HL-60 (cell line): ENCODE results near the gene NDUFAB1.

Source experiments
- DNase-seq, 2 experiments: peaks; one replicate each; pipeline ENCODE4 v3.0.0-alpha.2; 2010 to 2020; ENCODE audit warnings: low read depth in 1 of 2, low spot score in 1 of 2
- H3K27ac ChIP-seq: fragments of 250-450 bp; sonication (Bioruptor Pico); replicated peaks from 2 replicates; pipeline ENCODE4 v1.5.1; 2020; ENCODE audit warnings: mild to moderate bottlenecking, moderate library complexity
- H3K27me3 ChIP-seq: fragments of 250-450 bp; sonication (Bioruptor Pico); 2 replicates; pipeline ENCODE4 v1.5.1; 2021; ENCODE audit warnings: mild to moderate bottlenecking, moderate library complexity; ENCODE audit not compliant: insufficient read depth, poor library complexity, severe bottlenecking
- H3K4me3 ChIP-seq: replicated peaks from 2 replicates; pipeline ENCODE4 v1.5.1; 2011; ENCODE audit warnings: mild to moderate bottlenecking, control low read depth, low read length; ENCODE audit not compliant: insufficient read depth
- GABPA ChIP-seq: IDR thresholded peaks from 2 replicates; pipeline ENCODE4 v1.6.1; 2012; ENCODE audit warnings: low read depth
- POLR2AphosphoS5 ChIP-seq: IDR thresholded peaks from 2 replicates; pipeline ENCODE4 v1.6.1; 2012; ENCODE audit warnings: low read depth
- SPI1 ChIP-seq: IDR thresholded peaks from 2 replicates; pipeline ENCODE4 v1.6.1; 2012; ENCODE audit warnings: low read depth, mild to moderate bottlenecking, borderline replicate concordance
- TF ChIP-seq, protein P1 (sequence below): IDR thresholded peaks from 2 replicates; pipeline ENCODE4 v1.6.1; 2012; ENCODE audit warnings: low read depth; ENCODE audit not compliant: insufficient replicate concordance
- TF ChIP-seq, protein P2 (sequence below): IDR thresholded peaks from one replicate; pipeline ENCODE4 v1.5.1; 2011; ENCODE audit warnings: low read length, control low read depth, inconsistent platforms; ENCODE audit not compliant: insufficient read depth

Gene NDUFAB1

DNA sequence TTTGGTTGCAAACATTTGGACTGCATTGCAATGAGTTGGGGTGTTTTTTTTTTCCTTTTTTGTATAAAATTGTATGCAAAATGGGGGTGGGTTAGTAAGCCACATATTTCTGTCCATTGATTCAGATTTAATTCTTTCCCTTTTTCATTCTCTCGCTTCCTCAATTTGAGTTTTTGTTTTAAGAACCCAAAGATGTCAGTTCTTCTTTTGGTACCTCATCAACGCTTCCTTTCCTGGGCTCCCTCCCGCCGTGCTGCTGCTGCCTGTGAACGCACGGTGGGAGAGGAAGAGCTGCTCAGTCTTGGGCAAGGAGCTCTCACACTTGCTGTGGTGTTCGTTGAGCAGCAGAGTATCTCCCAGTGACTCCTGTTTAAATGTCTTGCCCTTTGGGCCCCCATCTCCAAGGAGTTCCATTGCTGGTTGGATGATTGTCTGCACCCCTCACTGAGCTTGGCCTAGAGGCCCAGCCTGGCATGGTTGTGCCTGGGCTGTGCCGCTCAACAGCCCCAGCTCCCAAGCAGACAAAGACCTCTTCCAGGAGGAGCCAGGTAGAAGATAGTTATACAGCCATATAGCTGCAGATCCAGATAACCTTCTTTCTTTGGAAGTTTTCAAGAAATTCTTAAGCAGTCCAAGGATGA is 25.0 kb downstream of the NDUFAB1 start:
- no peak overlapping the region for H3K27ac ChIP-seq
- no peak overlapping the region for H3K4me3 ChIP-seq

DNA sequence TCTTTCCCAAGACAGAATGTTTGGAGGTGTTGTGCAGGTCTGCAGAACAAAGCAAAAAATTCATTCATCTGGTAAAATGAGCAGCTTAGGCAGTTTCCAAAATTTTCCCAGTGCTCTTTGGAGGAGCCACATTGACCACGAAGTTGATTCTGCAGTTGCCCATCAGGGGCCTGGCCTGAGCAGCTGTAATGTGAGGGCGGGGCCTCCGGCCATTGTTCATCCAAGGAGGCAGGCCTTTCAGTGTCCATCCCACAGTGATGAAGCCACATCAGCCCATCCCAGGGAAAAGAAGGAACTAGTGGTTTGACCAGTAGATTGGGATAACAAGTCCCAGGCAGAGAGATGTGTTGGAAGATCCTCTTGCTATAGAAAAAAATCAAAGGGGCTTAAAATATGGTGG is 28.5 kb downstream of the NDUFAB1 start:
- no peak for DNase-seq
- H3K4me3 ChIP-seq, result no peak overlapping the region
- TF ChIP-seq, protein P1, sequence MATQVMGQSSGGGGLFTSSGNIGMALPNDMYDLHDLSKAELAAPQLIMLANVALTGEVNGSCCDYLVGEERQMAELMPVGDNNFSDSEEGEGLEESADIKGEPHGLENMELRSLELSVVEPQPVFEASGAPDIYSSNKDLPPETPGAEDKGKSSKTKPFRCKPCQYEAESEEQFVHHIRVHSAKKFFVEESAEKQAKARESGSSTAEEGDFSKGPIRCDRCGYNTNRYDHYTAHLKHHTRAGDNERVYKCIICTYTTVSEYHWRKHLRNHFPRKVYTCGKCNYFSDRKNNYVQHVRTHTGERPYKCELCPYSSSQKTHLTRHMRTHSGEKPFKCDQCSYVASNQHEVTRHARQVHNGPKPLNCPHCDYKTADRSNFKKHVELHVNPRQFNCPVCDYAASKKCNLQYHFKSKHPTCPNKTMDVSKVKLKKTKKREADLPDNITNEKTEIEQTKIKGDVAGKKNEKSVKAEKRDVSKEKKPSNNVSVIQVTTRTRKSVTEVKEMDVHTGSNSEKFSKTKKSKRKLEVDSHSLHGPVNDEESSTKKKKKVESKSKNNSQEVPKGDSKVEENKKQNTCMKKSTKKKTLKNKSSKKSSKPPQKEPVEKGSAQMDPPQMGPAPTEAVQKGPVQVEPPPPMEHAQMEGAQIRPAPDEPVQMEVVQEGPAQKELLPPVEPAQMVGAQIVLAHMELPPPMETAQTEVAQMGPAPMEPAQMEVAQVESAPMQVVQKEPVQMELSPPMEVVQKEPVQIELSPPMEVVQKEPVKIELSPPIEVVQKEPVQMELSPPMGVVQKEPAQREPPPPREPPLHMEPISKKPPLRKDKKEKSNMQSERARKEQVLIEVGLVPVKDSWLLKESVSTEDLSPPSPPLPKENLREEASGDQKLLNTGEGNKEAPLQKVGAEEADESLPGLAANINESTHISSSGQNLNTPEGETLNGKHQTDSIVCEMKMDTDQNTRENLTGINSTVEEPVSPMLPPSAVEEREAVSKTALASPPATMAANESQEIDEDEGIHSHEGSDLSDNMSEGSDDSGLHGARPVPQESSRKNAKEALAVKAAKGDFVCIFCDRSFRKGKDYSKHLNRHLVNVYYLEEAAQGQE, result no peak
- TF ChIP-seq GABPA, result no peak
- TF ChIP-seq, protein P2, sequence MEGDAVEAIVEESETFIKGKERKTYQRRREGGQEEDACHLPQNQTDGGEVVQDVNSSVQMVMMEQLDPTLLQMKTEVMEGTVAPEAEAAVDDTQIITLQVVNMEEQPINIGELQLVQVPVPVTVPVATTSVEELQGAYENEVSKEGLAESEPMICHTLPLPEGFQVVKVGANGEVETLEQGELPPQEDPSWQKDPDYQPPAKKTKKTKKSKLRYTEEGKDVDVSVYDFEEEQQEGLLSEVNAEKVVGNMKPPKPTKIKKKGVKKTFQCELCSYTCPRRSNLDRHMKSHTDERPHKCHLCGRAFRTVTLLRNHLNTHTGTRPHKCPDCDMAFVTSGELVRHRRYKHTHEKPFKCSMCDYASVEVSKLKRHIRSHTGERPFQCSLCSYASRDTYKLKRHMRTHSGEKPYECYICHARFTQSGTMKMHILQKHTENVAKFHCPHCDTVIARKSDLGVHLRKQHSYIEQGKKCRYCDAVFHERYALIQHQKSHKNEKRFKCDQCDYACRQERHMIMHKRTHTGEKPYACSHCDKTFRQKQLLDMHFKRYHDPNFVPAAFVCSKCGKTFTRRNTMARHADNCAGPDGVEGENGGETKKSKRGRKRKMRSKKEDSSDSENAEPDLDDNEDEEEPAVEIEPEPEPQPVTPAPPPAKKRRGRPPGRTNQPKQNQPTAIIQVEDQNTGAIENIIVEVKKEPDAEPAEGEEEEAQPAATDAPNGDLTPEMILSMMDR, result no peak
- no peak for TF ChIP-seq POLR2AphosphoS5
- no peak for TF ChIP-seq SPI1
- H3K27me3 ChIP-seq, result no peaks in the 10 kb centered on the region
- no peak overlapping the region for H3K27ac ChIP-seq

More for the DNA sequence above, 25.0 kb downstream of the NDUFAB1 start:
- no peaks in the 10 kb centered on the region for H3K27me3 ChIP-seq
- TF ChIP-seq, protein P1, result no peak
- peak; percentile 80; the same call in 1 of the 2 replicates for TF ChIP-seq SPI1
- peak in 1 of 2 experiments; percentile 79 for DNase-seq

DNA sequence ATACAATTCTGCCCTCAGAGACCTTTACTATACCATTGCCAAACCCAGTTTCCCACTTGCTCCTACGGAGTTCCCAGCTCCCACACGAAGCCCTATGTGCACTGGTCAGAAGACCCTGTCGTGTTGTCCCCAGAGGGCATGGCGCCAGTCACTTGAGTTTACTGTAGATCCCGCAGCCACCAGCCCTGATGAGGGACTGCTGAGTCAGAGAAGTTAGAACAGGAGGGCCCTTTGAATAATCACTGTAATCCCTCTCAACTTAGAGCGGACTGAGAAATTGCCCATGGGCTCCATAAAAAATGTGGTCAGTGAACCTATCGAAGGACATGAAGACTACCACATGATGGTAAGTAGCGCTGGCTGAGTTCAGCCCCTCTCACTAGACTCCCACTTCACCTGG is 29.4 kb downstream of the NDUFAB1 start:
- no peak for DNase-seq

More for the DNA sequence above, 29.4 kb downstream of the NDUFAB1 start:
- H3K4me3 ChIP-seq, result no peak overlapping the region
- TF ChIP-seq, protein P1, result no peak
- TF ChIP-seq GABPA (no peak), POLR2AphosphoS5 (no peak), SPI1 (no peak)
- TF ChIP-seq, protein P2, result no peak
- H3K27ac ChIP-seq, result no peak overlapping the region
- no peaks in the 10 kb centered on the region for H3K27me3 ChIP-seq
